ENCODE measurements around the gene CAV1. TPM values are rescaled to one million over a fixed set of nuclear protein-coding genes. Genes with fewer than 3 reads are reported as not detected.
A peak's percentile ranks its signal among the peaks of the same experiment; 100 is the strongest.

Gene CAV1
- total RNA-seq, 1 donor from 2014 or later: 14.4 TPM

- Mint-ChIP-seq H3K9me3 (no peaks in the 10 kb centered on the region), H3K4me3 (no peak overlapping the region), H3K27me3 (peaks cover 8% of the 10 kb centered on the region), H3K36me3 (no peaks in the 10 kb centered on the region), H3K27ac (no peak overlapping the region), H3K4me1 (ENCODE audit: unreplicated experiment) (peaks cover 1% of the 10 kb centered on the region)
- TF ChIP-seq CTCF (conservative IDR thresholded peaks at IDR 0.05): no peak
- no peak for DNase-seq (ENCODE audit: extremely low spot score, unreplicated experiment)
Measured at GRCh38 chr7:116505823-116506222, 19.0 kb upstream of the CAV1 start.

GRCh38 chr7:116509982-116510579 is 14.8 kb upstream of the CAV1 start:
- Mint-ChIP-seq H3K4me3 (no peak overlapping the region), H3K9me3 (no peaks in the 10 kb centered on the region), H3K27me3 (no peaks in the 10 kb centered on the region), H3K36me3 (no peaks in the 10 kb centered on the region), H3K27ac (no peak overlapping the region), H3K4me1 (ENCODE audit: unreplicated experiment) (peaks cover 10% of the 10 kb centered on the region)
- no peak for DNase-seq (ENCODE audit: extremely low spot score, unreplicated experiment)
- no peak for TF ChIP-seq CTCF (conservative IDR thresholded peaks at IDR 0.05)

- Mint-ChIP-seq H3K27ac (no peak overlapping the region), H3K4me1 (ENCODE audit: unreplicated experiment) (peaks cover 10% of the 10 kb centered on the region), H3K9me3 (no peaks in the 10 kb centered on the region), H3K27me3 (peaks cover 6% of the 10 kb centered on the region), H3K4me3 (no peak overlapping the region), H3K36me3 (no peaks in the 10 kb centered on the region)
- DNase-seq (ENCODE audit: extremely low spot score, unreplicated experiment): no peak
- TF ChIP-seq CTCF (conservative IDR thresholded peaks at IDR 0.05): no peak
Measured at GRCh38 chr7:116510795-116511194, 14.0 kb upstream of the CAV1 start.

- H3K27ac Mint-ChIP-seq: peak overlapping the region; percentile 63
- H3K27me3 Mint-ChIP-seq: peaks cover 6% of the 10 kb centered on the region
- no peaks in the 10 kb centered on the region for H3K36me3 Mint-ChIP-seq
- no peaks in the 10 kb centered on the region for H3K9me3 Mint-ChIP-seq
- H3K4me1 Mint-ChIP-seq (ENCODE audit: unreplicated experiment): peaks cover 10% of the 10 kb centered on the region
- DNase-seq (ENCODE audit: extremely low spot score, unreplicated experiment): no peak
- no peak for TF ChIP-seq CTCF (conservative IDR thresholded peaks at IDR 0.05)
- peak overlapping the region; percentile 73 for H3K4me3 Mint-ChIP-seq
Measured at GRCh38 chr7:116511552-116512519, 13.0 kb upstream of the CAV1 start.

GRCh38 chr7:116512520-116513188 is 12.2 kb upstream of the CAV1 start:
- Mint-ChIP-seq H3K9me3 (no peaks in the 10 kb centered on the region), H3K36me3 (no peaks in the 10 kb centered on the region), H3K4me1 (ENCODE audit: unreplicated experiment) (peaks cover 10% of the 10 kb centered on the region), H3K4me3 (peak overlapping the region; percentile 13), H3K27ac (peak overlapping the region; percentile 63), H3K27me3 (peaks cover 6% of the 10 kb centered on the region)
- TF ChIP-seq CTCF (conservative IDR thresholded peaks at IDR 0.05): no peak
- no peak for DNase-seq (ENCODE audit: extremely low spot score, unreplicated experiment)
